Osteoblast (primary cell): ENCODE measurements around the gene IBA57. TPM values are rescaled to one million over a fixed set of nuclear protein-coding genes. Genes with fewer than 3 reads are reported as not detected.

ENCODE experiments used
- DNase-seq: peaks from one replicate; pipeline ENCODE4 v3.0.0; 2011; ENCODE audit warnings: low spot score, mixed read lengths; ENCODE audit not compliant: insufficient read length; ENCODE audit errors: missing footprints
- H2AFZ ChIP-seq: 2 replicates; pipeline ENCODE4 v1.6.0; 2011; ENCODE audit warnings: mild to moderate bottlenecking, low read length
- H3K27ac ChIP-seq: 2 replicates; pipeline ENCODE4 v1.5.1; 2011; ENCODE audit warnings: mild to moderate bottlenecking, low read depth, low read length, moderate library complexity
- H3K27me3 ChIP-seq: 2 replicates; pipeline ENCODE4 v1.6.0; 2012; ENCODE audit warnings: mild to moderate bottlenecking, control low read depth, inconsistent platforms, low read length, moderate library complexity; ENCODE audit not compliant: insufficient read depth
- H3K36me3 ChIP-seq: 2 replicates; pipeline ENCODE4 v1.5.1; 2011; ENCODE audit warnings: mild to moderate bottlenecking, low read length, control low read depth, moderate library complexity; ENCODE audit not compliant: insufficient read depth
- H3K4me1 ChIP-seq: 2 replicates; pipeline ENCODE4 v1.5.1; 2011; ENCODE audit warnings: mild to moderate bottlenecking, low read length, control low read depth, moderate library complexity; ENCODE audit not compliant: insufficient read depth
- H3K4me2 ChIP-seq: 2 replicates; pipeline ENCODE4 v1.6.0; 2011; ENCODE audit warnings: mild to moderate bottlenecking, low read length; ENCODE audit not compliant: insufficient read depth
- H3K4me3 ChIP-seq: fragments of 200-600 bp; sonication (generic); 3 replicates; pipeline ENCODE4 v1.5.1; 2012; ENCODE audit warnings: mild to moderate bottlenecking, low read length, inconsistent platforms; ENCODE audit not compliant: insufficient read depth
- H3K79me2 ChIP-seq: 2 replicates; pipeline ENCODE4 v1.6.0; 2012; ENCODE audit warnings: mild to moderate bottlenecking, low read length, control low read depth, inconsistent platforms; ENCODE audit not compliant: insufficient read depth
- H3K9me3 ChIP-seq: 2 replicates; pipeline ENCODE4 v1.5.1; 2011; ENCODE audit warnings: low read depth, low read length, control low read depth
- H4K20me1 ChIP-seq: 2 replicates; pipeline ENCODE4 v1.6.0; 2012; ENCODE audit warnings: mild to moderate bottlenecking, low read length, control low read depth; ENCODE audit not compliant: insufficient read depth
- total RNA-seq: library from RNA; depleted of rRNA; stranded (reverse); fragments of >200 nt; gene quantifications from 2 replicates; pipeline ENCODE4 v1.2.3, GENCODE V29; 2012
- TF ChIP-seq, protein P1 (sequence below): IDR thresholded peaks from 2 replicates; pipeline ENCODE4 v1.5.1; 2011; ENCODE audit warnings: mild to moderate bottlenecking, low read depth, low read length, moderate library complexity; ENCODE audit errors: extremely low read depth

IBA57 gene
- total RNA-seq, 1 donor: 4.7 TPM

DNA sequence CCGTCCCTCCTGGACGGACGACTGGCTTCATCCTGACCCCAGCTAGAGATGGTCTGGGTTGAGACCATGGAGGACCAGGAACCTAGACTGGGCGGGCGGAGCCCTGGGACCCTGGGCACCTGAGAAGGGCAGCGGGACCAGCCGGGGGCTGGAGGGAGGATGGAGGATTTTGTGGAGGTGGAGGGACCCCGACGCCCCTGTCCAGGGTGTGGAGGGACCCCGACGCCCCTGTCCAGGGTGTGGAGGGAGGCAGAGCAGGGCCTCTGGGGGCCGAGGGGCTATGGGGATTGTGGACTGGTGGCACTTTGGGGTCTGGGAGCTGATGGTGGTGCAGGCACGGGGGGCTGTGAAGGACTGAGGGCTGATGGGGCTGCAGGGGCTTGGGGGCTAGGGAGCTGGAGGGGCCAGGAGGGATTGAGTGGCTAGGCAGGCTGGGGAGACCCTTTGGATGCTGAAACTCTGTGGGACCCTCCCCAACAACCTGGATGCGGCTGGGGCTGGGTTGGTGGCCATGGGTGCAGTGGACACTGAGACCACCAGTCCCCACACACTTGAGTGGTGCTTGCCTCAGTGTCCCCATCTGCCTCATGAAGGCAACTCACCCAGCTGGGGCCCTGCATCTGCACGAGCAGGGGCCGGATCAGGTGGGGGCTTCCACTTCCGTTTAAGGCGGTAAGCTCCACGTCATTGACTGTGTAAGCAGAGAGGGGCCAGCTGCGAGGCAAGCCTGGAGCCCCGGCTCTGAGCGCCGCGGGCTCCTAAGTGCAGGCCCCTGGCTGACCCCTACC lies 8.5 kb upstream of the IBA57 start:
- no peak for DNase-seq
- Histone ChIP-seq H3K79me2 (no peaks in the 10 kb centered on the region), H3K27ac (no peak overlapping the region), H3K36me3 (no peaks in the 10 kb centered on the region), H3K4me2 (no peak overlapping the region), H3K9me3 (no peaks in the 10 kb centered on the region), H3K27me3 (peaks cover 13% of the 10 kb centered on the region), H3K4me1 (peaks cover under 1% of the 10 kb centered on the region), H4K20me1 (peaks cover 24% of the 10 kb centered on the region), H3K4me3 (no peak overlapping the region), H2AFZ (no peak overlapping the region)
- TF ChIP-seq, protein P1, sequence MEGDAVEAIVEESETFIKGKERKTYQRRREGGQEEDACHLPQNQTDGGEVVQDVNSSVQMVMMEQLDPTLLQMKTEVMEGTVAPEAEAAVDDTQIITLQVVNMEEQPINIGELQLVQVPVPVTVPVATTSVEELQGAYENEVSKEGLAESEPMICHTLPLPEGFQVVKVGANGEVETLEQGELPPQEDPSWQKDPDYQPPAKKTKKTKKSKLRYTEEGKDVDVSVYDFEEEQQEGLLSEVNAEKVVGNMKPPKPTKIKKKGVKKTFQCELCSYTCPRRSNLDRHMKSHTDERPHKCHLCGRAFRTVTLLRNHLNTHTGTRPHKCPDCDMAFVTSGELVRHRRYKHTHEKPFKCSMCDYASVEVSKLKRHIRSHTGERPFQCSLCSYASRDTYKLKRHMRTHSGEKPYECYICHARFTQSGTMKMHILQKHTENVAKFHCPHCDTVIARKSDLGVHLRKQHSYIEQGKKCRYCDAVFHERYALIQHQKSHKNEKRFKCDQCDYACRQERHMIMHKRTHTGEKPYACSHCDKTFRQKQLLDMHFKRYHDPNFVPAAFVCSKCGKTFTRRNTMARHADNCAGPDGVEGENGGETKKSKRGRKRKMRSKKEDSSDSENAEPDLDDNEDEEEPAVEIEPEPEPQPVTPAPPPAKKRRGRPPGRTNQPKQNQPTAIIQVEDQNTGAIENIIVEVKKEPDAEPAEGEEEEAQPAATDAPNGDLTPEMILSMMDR: no peak

DNA sequence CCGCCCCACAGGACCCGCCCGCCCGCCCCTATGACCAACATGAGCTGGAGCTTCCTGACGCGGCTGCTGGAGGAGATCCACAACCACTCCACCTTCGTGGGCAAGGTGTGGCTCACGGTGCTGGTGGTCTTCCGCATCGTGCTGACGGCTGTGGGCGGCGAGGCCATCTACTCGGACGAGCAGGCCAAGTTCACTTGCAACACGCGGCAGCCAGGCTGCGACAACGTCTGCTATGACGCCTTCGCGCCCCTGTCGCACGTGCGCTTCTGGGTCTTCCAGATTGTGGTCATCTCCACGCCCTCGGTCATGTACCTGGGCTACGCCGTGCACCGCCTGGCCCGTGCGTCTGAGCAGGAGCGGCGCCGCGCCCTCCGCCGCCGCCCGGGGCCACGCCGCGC lies 7.9 kb upstream of the IBA57 start:
- no peak overlapping the region for H3K4me3 ChIP-seq
- peak; percentile 47 for DNase-seq
- no peaks in the 10 kb centered on the region for H3K79me2 ChIP-seq
- H3K4me2 ChIP-seq: no peak overlapping the region
- H3K4me1 ChIP-seq: peaks cover 7% of the 10 kb centered on the region
- no peaks in the 10 kb centered on the region for H3K36me3 ChIP-seq
- H2AFZ ChIP-seq: no peak overlapping the region
- TF ChIP-seq, protein P1: no peak
- H4K20me1 ChIP-seq: peaks cover 24% of the 10 kb centered on the region
- H3K27ac ChIP-seq: no peak overlapping the region
- H3K27me3 ChIP-seq: peaks cover 13% of the 10 kb centered on the region
- no peaks in the 10 kb centered on the region for H3K9me3 ChIP-seq

DNA sequence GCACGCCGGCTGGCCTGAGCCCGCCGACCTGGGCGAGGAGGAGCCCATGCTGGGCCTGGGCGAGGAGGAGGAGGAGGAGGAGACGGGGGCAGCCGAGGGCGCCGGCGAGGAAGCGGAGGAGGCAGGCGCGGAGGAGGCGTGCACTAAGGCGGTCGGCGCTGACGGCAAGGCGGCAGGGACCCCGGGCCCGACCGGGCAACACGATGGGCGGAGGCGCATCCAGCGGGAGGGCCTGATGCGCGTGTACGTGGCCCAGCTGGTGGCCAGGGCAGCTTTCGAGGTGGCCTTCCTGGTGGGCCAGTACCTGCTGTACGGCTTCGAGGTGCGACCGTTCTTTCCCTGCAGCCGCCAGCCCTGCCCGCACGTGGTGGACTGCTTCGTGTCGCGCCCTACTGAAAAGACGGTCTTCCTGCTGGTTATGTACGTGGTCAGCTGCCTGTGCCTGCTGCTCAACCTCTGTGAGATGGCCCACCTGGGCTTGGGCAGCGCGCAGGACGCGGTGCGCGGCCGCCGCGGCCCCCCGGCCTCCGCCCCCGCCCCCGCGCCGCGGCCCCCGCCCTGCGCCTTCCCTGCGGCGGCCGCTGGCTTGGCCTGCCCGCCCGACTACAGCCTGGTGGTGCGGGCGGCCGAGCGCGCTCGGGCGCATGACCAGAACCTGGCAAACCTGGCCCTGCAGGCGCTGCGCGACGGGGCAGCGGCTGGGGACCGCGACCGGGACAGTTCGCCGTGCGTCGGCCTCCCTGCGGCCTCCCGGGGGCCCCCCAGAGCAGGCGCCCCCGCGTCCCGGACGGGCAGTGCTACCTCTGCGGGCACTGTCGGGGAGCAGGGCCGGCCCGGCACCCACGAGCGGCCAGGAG lies 7.2 kb upstream of the IBA57 start:
- TF ChIP-seq, protein P1: no peak
- Histone ChIP-seq H3K27me3 (peaks cover 13% of the 10 kb centered on the region), H3K9me3 (no peaks in the 10 kb centered on the region), H3K4me3 (no peak overlapping the region), H2AFZ (no peak overlapping the region), H3K27ac (no peak overlapping the region), H4K20me1 (peaks cover 24% of the 10 kb centered on the region), H3K4me1 (peaks cover 11% of the 10 kb centered on the region), H3K4me2 (no peak overlapping the region), H3K36me3 (no peaks in the 10 kb centered on the region), H3K79me2 (no peaks in the 10 kb centered on the region)
- peak; percentile 80 for DNase-seq
